OCI-LY3 (cell line): ENCODE data around the gene RAG2.

Experiments used
- EZH2phosphoT487 ChIP-seq: fragments of 200-600 bp; shearing (Covaris generic); IDR thresholded peaks from 2 replicates; pipeline ENCODE4 v1.6.1; 2018; ENCODE audit warnings: antibody characterized with exemption, mixed run types, low read depth
- TF ChIP-seq, protein P1 (sequence below): fragments of 200-600, 300-600 bp; sonication (generic); IDR thresholded peaks from 2 replicates; pipeline ENCODE4 v1.5.1; 2014; ENCODE audit warnings: antibody characterized with exemption, low read length, low read depth

DNA sequence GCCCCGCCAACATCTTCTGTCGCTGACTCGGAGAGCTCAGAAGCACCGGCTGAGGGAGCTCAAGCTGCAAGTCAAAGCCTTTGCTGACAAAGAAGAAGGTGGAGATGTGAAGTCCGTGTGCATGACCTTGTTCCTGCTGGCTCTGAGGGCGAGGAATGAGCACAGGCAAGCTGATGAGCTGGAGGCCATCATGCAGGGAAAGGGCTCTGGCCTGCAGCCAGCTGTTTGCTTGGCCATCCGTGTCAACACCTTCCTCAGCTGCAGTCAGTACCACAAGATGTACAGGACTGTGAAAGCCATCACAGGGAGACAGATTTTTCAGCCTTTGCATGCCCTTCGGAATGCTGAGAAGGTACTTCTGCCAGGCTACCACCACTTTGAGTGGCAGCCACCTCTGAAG, 23.6 kb downstream of the RAG2 start:
- no peak for TF ChIP-seq EZH2phosphoT487
- TF ChIP-seq, protein P1, sequence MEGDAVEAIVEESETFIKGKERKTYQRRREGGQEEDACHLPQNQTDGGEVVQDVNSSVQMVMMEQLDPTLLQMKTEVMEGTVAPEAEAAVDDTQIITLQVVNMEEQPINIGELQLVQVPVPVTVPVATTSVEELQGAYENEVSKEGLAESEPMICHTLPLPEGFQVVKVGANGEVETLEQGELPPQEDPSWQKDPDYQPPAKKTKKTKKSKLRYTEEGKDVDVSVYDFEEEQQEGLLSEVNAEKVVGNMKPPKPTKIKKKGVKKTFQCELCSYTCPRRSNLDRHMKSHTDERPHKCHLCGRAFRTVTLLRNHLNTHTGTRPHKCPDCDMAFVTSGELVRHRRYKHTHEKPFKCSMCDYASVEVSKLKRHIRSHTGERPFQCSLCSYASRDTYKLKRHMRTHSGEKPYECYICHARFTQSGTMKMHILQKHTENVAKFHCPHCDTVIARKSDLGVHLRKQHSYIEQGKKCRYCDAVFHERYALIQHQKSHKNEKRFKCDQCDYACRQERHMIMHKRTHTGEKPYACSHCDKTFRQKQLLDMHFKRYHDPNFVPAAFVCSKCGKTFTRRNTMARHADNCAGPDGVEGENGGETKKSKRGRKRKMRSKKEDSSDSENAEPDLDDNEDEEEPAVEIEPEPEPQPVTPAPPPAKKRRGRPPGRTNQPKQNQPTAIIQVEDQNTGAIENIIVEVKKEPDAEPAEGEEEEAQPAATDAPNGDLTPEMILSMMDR: no peak
